Activated CD4-positive, CD25-positive, alpha-beta regulatory T cell (primary cell): Measurements from ENCODE around the gene TRIM33.
A peak's percentile ranks its signal among the peaks of the same experiment; 100 is the strongest.

Experiments used
- DNase-seq, 4 experiments: peaks; one replicate each; lab custom pipeline; 2025; lab: John Stamatoyannopoulos, UW

TRIM33 gene

DNA sequence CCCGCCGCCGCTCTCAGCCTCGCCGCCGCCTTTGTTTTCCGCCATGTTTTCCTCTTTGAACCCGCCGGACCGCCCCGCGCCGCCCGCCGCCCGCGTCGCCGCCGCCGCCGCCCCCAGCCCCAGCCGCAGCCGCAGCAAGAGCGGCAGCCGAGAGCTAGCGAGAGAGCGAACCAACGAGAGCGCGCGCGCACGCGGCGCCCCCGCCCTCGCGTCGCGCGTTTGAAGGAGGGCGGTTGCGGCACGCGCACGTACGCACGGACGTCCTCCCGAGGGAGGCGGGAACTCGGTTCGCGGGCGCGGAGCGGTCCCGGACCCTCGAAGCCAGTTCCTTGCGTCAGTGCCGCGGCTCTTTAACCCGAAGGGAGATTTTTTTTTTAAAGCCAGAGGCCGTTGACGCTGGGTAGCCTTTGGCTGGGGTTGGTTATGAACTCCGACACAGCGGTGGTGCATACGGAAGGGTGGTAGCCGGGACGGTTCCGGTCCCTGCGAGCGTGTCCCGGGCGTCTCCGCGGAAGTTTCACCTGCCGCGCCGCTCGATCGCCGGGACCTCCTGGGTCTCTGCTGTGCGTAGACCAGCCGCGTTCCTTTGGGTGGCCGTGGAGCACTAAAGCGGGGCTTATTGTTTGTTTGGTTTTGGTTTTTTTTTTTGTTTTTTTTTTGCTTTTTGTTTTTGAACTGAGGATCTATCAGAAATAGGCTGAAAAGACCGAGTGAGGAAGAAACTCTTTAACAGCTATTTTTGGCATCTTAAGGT lies at the start of gene TRIM33:
TSS of gene TRIM33 (minus strand) at position 172 of the 754 bp plus-strand sequence. CDS start at position 45, 127 bp downstream.
- DNase-seq = peak; percentile 81 to 89 (median 84)

DNA sequence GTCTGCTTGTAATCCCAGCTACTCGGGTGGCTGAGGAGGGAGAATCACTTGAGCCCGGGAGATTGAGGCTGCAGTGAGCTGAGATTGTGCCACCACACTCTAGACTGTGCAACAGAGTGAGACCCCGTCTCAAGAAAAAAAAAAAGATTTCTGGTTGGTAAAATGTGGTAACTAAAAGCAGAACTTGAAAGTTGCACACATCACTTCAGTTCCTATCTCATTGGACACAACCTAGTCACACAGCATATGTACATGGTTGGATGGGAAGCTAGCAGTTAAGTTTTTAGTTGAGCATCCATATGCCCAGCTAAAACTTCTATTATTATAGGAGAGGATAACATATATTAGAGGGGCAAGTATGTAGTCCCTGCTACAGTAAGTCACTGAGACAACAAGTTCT lies 48.4 kb upstream of the TRIM33 start:
- no peak for DNase-seq

DNA sequence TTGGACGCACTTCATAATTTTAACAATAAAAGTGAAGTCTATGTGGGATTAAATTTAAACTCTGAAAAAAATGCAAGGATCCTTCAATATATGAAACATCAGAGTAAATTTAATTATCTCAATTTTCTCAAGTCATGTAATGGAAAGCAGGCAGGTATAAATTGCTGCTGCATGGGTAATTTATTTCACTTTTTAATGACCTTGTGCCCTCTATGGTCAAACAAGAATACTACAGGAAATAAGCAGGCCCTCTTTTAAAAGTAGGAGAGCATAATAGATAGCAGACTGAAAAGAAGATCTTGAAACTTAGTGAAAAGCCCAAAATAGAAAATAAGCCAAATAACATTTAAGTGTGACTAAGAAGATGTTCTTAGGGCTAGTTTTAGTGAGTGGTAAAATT lies 47.5 kb upstream of the TRIM33 start:
- DNase-seq = no peak

DNA sequence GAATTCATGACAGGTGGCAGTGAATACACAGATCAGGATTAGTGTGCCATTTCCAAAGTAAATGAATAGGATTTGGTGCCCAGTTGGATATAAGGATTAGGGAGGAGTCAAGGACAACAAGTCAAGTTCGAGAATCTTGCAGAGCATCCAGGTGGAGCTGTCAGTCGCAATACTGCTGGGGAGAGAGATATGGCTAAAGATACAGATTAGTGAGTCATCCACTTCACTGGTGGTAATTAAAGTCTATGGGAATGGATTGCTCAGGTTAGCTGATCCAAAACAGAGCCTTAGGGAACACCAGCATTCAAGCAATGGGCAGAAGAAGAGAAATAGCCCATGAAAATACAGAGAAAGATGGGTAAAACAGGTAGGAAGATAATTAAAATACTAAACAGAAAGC lies 43.6 kb upstream of the TRIM33 start:
- no peak for DNase-seq

DNA sequence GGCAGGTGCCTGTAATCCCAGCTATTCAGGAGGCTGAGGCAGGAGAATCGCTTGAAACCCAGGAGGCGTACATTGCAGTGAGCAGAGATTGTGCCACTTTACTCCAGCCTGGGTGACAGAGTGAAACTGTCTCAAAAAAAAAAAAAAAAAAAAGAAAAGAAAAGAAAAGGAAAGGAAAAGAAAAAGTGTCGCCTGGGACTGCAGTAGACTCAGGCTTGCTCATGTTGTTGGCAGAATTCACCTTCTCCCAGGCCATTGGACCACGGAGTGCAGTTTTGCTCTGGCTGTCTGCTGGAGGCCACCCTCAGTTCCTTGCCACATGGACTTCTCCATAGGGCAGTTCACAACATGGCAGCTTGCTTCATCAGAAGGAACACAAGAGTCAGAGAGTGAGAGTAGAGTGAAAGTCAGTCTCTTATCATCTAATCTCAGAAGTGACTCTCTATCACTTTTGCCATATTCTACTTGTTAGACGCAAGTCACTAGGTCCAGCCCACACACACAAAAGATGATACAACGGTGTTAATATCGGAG lies 41.2 kb upstream of the TRIM33 start:
- DNase-seq = no peak

DNA sequence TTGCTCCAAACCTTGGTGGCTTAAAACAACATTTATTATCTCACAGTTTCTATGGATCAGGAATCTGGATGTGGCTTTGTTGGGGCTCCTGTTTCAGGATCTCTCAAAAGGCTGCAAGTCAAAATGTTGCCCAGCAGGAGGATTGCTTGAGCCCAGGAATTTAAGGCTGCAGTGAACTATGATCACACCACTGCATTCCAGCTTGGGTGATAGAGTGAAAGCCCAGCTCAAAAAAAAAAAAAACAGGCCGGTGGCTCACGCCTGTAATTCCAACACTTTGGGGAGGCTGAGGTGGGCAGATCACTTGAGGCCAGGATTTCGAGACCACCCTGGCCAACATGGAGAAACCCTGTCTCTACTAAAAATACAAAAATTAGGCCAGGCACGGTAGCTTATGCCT lies 40.4 kb upstream of the TRIM33 start:
- DNase-seq = no peak

DNA sequence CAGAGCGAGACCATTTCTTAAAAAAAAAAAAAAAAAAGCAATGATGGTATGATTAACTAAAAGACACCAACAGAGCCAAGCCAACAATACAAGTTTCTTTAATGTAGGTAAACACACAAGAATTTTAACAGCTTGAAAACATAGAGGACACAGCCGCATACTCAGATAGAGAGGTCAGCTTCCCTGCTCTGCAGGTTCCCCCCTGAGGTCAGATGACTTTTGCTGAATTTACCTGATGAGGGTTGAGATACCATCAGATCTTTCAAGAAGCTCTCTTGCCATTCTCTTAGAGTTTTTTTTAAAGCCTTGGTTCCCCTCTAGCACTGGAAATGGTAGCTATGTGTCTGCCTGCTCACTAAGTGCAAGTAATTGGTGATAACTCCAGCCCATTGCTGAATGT lies 39.3 kb upstream of the TRIM33 start:
- DNase-seq = no peak

DNA sequence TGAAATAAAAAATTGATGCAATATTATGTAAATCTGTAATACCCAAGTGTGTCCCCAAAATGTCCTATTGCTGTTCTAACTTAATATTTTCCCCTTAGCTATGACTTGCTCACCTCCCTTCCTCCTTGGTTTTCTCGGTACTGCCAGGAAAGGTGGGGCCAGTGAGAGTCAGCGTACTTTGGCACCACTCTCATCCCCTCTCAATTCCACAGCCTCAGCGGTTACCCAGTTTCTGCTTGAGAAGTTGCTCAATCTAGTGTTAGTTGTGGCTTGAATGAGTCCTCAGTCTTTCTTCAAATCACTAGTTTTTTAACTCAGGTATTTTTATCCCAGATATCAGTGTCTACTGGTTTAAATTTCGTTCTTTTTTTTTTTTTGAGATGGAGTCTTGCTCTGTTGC lies 38.1 kb upstream of the TRIM33 start:
- no peak for DNase-seq

DNA sequence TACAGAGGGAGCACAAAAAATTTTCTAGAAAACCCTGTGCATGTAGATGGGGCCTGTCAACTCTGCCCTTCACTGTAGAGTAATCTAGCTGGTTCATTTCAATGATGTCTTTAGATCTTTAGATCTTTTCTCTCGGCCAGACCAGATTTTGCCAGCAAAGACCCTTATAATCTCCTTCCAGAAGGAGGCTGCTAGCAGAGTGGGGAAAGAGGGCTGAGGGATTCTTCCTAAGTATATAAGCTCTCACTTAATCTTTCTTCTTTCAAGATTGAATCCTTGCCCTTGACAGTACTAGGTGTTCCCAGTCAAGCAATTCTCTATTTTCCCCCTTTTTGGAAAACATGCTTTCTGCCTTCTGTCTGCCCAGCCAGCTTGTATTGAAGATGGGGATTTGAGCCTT lies 36.1 kb upstream of the TRIM33 start:
- no peak for DNase-seq

DNA sequence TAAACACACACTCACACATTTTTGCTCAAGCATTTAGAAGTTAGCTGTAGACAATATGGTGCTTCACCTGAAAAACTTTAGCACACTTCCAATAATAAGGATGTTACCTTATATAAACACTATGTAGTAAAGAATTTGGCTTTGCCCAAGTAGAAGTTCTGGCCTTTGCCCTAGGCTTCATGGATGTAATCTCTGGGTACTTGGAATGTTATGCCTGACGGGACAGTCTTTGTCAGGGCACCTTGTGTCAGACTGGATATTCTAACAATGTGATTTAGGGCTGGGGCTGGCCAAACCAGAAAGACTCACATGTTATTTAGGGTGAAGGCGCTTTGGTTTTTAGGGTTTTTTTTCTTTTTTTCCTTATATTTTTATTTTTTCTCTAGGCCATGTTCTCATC lies 34.8 kb upstream of the TRIM33 start:
- no peak for DNase-seq

DNA sequence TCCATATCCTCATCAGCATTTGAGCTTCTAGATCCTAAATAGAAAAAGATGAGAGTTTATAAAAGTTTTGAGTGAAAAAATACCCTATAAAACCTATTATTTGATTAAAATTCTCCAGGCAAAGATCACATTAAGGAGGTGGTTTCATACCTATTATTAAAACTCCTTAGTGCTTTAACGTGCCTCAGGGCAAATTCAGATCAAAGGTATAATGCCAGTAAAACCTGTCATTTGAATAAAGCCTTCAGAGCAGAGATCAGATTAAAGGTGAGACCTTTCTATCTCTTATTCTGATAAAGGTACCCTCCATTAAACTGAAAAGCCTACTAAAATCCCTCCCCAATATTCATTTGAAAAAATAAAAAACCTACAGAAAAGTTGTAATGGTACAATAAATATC lies 34.3 kb upstream of the TRIM33 start:
- DNase-seq = no peak

DNA sequence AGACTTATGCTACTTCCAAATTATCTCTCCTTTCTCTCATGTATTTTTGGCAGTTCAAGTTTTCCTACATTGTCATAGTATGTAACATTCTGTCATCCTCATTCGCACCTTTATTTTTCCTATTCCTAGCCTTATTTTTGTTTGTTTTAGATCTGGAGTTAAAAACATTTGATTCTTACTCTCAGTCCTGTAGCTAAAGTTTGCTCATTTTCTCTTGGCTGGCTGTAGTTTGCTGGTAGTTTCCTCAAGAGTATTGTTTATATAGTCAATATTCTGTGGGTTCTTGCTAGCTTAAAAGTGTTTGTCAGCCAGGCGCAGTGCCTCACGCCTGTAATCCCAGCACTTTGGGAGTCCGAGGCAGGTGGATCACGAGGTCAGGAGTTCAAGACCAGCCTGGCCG lies 29.8 kb upstream of the TRIM33 start:
- DNase-seq = no peak

DNA sequence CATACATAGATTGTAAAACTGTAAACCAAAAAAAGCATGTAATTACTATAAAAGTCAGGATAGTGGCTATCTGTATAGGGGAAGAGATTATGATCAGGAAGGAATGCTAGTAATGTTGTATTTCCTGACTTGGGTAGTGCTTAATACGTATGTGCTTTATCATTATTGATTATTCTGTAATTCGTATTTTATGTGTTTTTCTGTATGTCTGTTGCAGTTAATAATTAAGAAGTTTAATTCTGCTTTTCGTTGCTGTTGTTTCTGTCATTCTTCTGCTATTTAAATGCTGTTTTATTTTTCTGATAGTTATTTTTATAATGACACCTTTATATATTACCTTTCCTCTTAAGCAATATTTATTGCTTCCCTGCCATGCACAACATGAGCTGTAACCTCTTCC lies 29.3 kb upstream of the TRIM33 start:
- no peak for DNase-seq

DNA sequence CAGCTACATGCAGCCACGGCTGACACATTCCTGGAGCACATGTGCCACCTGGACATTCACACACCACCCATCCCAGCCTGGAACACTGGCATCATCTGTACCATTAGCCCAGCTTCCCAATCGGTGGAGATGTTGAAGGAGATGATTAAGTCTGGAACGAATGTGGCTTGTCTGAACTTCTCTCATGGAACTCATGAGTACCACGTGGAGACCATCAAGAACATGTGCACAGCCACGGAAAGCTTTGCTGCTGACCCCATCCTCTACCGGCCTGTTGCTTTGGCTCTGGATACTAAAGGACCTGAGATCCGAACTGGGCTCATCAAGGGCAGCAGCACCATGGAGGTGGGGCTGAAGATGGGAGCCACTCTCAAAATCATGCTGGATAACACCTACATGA lies 25.0 kb upstream of the TRIM33 start:
- no peak for DNase-seq

DNA sequence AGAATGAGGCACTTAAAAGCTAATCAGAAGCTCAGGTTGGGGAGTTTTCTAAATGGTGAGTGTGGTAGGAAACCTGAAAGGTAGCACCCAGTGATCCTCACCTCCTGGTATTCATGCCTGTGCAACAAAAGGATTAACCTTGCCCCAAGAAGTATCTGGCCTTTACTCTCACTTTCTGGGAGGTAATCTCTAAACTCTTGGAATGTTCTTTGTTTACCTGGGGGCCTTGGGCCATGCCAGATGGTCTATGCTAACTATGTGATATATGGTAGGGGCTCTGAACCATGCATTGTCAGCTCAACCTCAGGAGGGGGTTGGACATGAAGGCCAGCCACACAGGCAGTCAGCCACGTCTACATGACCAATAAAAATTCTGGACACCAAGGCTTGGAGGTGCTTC lies 24.4 kb upstream of the TRIM33 start:
- no peak for DNase-seq

DNA sequence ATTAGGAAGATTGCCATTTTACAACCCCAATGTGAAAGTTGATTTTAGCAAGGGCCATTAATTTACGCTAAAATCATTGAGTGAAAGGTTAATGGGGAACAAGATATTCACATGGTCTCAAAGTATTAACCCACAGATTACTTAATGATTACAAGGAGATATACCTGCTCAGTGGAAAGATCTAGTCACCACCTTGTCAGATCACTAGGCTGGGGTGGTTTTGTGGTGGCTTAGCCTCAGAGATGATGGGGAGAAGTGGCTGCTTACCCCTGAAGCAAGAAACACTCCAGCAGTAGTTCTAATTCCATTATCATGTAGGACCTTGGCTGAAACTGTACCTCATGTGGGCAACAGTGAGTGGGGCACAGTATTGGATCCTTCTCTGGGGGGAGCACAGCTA lies 20.1 kb upstream of the TRIM33 start:
- DNase-seq = no peak

DNA sequence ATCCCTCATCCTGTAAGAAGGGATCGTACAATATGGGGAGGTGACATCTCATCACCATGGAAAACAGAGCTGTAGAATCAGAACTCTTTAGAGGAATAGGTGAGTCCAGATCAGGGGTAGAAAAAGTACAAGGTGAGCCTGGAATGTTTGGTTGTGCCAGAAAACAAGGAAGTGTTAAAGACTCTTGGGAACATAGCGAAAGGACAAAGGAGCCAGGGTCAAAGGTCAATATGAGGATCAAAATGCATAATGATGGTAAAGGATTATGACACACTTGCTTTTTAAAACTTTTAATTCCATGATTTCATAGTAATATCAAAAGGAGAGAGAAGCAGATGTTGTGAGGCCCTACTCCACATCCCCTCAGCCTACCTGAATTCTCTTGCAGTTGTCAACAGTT lies 19.2 kb upstream of the TRIM33 start:
- no peak for DNase-seq

DNA sequence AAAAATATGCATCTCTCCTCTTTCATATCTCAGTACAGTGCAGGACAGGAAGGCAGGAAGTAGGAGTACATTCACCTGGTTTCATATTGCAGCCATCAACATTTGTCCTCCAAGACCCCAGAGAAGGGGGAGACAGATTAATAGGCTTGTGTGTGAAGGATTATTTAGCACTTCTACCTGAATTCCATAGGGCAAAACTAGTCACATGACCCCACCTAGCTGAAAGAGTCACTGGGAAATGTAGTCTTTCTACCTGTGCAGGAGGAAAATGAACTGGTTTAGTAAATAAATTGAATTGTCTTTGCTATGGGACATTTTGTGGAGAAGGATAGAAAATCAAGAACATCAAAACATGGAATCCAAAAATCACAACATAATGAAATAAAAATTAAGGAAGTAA lies 13.9 kb upstream of the TRIM33 start:
- DNase-seq = no peak

DNA sequence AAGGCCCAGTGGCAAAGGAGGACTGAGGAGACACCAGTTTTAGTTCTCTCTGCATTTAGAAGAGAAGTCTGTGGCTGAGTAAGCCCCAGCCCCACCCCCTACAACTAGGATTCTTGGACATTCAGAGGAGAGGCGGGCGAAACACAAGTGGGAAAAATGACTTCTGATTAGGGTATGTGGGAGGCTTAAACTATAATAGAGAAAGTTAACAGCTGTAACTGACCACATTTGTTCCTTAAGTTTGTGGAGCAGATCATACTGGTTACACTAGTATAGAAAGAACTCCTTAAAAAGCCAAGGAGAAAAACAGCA lies 11.2 kb upstream of the TRIM33 start:
- DNase-seq = no peak

DNA sequence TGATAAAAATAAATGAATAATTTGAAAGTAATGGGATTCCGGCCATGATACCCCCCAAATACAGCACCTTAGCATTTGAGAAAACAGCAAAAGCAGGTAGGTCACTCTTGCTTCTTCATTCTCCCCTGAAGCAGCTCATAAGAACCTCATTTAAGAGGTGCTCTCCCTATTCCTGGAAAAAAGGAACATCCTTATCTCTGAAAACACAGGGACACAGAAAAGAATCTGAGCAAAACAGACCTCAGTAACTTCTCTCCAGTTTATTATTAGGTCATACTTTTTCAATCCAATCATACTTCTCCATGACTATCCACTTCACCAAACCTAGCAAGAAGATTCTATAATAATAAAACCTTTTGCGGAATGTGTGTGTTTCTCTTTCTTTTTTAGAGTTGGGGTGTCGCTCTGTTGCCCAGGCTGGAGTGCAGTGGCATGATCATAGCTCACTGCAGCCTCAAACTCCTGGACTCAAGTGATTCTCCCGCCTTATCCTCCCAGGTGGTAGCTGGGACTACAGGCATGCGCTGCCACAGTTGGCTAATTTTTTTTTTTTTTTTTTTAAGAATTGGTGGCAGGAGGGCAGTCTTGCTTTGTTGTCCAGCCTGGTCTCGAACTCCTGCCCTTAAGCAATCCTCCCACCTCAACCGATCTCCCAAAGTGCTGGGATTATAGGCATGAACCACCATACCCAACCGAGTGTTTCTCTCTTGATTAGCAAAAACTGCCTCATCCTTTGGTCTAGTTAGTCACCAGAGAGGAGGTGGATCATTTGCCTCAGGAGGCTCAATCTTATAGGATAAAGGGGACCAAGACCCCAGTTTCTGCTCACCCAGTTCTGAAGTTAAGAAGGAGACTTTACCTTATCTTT lies 10.6 kb upstream of the TRIM33 start:
- no peak for DNase-seq

DNA sequence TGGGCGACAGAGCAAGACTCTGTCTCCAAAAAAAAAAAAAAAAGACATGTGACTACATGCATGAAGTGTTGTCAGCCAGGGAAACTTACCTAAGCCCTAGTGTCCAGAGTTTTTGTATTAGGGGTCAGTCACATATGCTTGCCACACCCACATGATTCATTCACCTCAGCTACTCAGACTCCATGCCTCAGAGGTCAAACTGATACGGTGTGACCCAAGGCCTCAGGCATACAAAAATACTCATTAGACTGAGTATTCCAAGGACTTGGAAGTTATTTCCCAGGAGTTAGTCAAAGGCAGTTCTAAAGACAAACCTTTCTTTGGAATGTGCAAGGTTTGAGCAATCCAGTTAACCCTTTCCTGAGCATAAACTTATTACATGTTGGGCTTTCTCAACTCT lies 6.3 kb upstream of the TRIM33 start:
- no peak for DNase-seq

DNA sequence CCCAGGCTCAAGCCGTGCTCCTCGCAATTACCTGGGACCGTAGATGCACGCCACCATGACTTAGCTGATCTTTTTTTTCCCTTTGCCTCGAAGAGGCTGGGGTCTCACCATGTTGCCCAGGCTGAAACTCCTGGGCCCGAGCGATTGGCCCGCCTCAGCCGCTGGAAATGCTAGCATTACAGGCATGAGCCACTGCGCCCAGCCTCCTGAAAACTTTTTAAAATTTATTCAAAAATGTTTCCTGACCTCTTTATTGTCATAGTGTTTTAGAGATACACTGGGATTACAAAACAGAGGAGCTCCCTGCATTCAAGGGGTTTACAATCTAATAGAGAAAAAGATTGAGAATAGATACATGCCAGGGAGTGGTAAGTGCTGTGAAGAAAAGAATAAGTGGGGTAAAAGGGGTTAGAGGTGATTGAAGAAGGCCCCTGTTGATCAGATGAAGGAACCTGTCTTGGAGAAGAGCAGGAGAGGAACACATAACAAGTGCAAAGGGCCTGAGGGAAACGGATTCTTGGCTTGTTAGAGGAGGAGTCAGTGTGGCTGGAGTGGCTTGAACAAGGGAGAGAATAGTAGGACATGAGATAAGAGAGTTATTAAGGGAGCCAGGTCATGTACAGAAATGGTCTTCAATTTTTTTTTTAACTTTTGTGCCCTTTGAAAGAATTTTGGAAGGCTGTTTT lies 1.7 kb upstream of the TRIM33 start:
- DNase-seq = no peak
